SU-DHL-6 (cell line): Measurements from ENCODE around the gene ANKRD55.

ENCODE experiments used
- CTCF ChIP-seq: fragments of 200-600 bp; sonication (generic); IDR thresholded peaks from one replicate; pipeline ENCODE4 v1.5.1; 2017; ENCODE audit warnings: antibody characterized with exemption, mild to moderate bottlenecking, low read length, moderate library complexity; ENCODE audit not compliant: insufficient read depth, poor library complexity, severe bottlenecking
- EZH2phosphoT487 ChIP-seq: fragments of 200-600 bp; sonication (generic), shearing (Covaris generic); conservative IDR thresholded peaks from 2 replicates; pipeline ENCODE4 v1.6.1; 2018; ENCODE audit warnings: mild to moderate bottlenecking, antibody characterized with exemption, low read length, moderate library complexity, mixed read lengths

DNA sequence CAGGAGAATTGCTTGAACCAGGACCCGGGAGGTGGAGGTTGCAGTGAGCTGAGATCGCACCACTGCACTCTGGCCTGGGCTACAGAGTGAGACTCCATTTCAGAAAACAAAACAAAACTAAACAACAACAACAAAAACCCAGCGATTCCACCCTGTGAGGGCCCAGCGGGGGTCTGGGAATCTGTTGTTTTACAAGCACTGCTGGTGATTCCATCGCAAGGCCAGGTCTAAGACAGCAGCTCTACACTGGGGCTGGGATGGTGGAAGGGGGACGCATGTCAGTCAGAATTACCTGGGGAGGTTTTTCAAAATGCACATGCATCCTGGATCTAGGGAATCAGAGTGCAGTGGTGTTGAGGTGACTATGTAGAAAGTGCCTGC lies 90.9 kb downstream of the ANKRD55 start:
- TF ChIP-seq CTCF (no peak), EZH2phosphoT487 (no peak)
